GM18951 (cell line): ENCODE data around the gene ASAP2.

Experiments used
- POLR2A ChIP-seq: IDR thresholded peaks from 4 replicates; pipeline ENCODE4 v1.6.1; 2011; ENCODE audit warnings: mild to moderate bottlenecking; ENCODE audit not compliant: insufficient read length, insufficient read depth; ENCODE audit errors: extremely low read depth
- in situ Hi-C: fragments of 300-500 bp; cut with MboI; formaldehyde crosslinking; loops from one replicate; pipeline ENCODE4 v1.12.0; 2022; ENCODE audit warnings: low sequenced_read_pairs, mixed read lengths, inconsistent platforms; ENCODE audit not compliant: unreplicated experiment

The ASAP2 gene

DNA sequence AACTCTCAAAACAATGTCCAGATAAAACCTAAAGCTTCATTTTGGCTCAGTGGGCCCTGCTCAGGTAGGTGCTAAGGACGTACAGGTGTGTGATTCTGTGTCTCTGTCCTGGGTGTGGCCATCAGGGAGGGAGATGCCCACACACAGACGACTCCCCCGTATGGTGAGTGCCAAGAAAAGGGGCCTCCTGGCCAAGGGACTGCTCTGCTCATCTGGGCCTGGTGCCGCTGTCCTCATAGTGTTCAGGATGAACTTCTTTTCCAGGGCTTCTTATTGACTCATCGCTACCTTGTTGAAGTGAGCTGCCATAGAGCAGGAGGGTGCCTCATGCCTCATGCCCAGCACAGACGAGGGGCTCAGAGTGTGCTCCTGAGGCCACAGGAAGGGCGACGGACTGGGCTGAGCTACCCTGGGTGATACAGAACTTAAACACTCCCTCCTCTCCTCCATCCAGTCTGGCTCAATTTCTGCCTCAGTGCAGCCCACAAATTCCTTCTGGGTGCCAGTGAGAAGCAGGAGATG is 158.9 kb downstream of the ASAP2 start:
- no peak for TF ChIP-seq POLR2A
- in situ Hi-C loops, result no loop called here

GRCh38 chr2:9366026-9366425 is 159.4 kb downstream of the ASAP2 start:
- no peak for TF ChIP-seq POLR2A
- in situ Hi-C loops, result no loop called here

GRCh38 chr2:9370746-9371145 is 164.1 kb downstream of the ASAP2 start:
- in situ Hi-C loops, result no loop called here
- no peak for TF ChIP-seq POLR2A

- TF ChIP-seq POLR2A, result no peak
- in situ Hi-C loops, result no loop called here
Observed at GRCh38 chr2:9373047-9373446, 166.4 kb downstream of the ASAP2 start.

GRCh38 chr2:9373476-9373875 is 166.9 kb downstream of the ASAP2 start:
- no peak for TF ChIP-seq POLR2A
- in situ Hi-C loops, result no loop called here

GRCh38 chr2:9374071-9374730 is 167.6 kb downstream of the ASAP2 start:
- in situ Hi-C loops, result no loop called here
- TF ChIP-seq POLR2A, result no peak

- no peak for TF ChIP-seq POLR2A
- in situ Hi-C loops, result no loop called here
Observed at GRCh38 chr2:9375857-9376428, 169.3 kb downstream of the ASAP2 start.

DNA sequence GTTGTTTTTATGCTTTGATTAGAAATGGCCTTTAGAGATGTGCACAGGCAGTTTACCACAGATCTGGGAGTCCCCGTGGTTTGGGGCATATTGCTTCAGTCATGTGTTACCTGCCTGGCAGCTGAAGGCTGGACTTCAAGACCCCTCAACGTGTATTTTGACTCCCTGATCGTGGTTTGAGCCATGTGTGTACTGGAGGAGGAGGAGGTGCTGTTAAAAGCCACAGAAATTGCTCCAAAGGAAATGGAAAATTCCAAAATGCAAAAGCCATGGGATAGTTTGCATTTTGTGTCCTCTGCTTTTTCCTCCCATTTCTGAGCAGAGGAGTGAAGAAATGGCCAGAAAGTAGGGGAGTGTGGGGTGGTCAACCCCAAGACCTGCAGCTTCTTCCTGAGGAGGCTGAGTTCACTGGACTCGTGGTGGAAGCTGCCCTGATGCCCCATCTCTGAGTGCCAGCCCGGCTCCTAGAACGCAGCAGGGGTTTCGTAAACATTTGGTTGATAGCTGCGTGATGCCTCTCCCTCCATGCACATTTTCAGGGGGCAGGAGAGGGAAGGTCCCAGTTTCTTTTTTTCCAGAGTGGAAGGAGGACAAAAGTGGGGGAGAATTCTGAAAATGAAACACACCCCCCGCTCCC is 171.0 kb downstream of the ASAP2 start:
- in situ Hi-C loops, result no loop called here
- no peak for TF ChIP-seq POLR2A

DNA sequence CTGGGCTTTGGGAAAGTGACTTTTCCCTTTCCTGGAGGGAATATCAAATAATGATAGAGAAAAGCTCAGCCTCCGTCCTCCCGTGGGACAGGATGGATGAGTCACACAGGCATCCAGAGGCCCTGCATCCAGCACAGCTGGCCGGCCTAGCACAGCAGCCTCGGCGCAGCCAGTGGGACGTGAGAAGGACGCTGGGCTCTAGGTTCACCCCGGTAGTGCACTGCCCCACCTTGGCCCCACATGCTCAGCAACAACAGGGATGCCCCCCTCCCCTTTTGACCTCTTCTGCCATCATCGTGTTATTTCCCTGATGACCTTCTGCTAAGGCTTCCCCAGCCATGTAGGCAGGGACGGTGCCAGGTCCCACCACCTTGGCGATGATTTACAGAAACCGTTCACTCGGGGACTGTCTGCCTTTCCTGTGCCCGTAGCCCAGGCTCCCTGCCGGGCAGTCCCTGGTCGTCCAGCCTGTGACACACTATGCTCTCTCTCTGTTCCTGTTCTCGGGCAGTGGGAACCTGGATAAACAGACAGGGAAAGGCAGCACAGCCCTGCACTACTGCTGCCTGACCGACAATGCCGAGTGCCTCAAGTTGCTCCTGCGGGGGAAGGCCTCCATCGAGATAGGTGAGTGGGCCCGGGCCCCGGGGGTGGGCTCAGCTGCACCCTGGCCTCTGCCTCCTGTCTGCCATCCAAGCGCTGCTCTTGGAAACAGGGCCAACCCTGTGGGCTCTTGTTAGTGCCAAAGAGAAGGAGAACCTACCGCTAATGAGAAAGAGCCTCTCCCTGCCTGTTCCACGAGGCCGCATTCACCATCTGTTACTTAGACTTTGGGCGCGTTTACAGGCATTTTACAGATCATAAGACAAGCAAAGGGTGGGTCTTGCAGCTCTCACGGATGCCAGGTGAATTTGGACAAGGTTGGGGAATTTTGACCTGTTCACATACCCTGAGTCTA is 172.1 kb downstream of the ASAP2 start:
- in situ Hi-C loops, result no loop called here
- no peak for TF ChIP-seq POLR2A

- in situ Hi-C loops, result no loop called here
- no peak for TF ChIP-seq POLR2A
Observed at GRCh38 chr2:9379391-9379755, 172.8 kb downstream of the ASAP2 start.

GRCh38 chr2:9380702-9381628 is 174.4 kb downstream of the ASAP2 start:
- in situ Hi-C loops, result no loop called here
- no peak for TF ChIP-seq POLR2A

DNA sequence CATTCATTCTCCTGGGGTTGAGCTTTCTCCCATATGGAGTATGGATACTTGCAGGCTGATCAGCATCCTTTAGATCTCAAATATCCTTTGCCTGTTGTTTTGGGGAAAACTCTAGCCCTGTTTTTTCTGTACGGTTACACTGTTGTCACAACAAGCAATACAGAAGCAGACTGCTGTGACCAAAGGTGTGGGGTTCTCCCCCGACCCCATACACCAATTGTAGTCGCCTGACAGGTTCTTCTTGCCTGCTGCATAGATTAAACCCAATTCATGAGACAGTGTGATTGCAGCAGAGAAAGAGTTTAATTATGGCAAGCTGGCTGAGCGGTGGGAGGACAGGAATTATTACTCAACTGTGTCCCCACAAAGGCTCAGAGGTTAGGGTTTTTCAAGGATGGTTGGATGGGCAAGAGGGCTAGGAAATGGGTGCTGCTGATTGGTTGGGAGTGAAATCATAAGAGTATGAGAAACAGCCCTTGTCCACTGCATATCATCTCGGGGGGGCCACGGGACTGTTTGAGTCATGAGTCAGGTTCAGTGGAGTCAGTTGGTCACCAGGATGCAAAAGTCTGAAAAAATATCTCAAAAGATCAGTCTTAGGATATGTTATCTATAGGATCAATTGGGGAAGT is 176.1 kb downstream of the ASAP2 start:
- in situ Hi-C loops, result no loop called here
- TF ChIP-seq POLR2A, result no peak
